WI38 (cell line): ENCODE measurements around the gene ARHGAP32.

ENCODE experiments used
- H3K4me3 ChIP-seq: 2 replicates; pipeline ENCODE4 v1.5.1; 2011; ENCODE audit warnings: low read depth, mild to moderate bottlenecking, control low read depth, low read length
- TF ChIP-seq, protein P1 (sequence below): IDR thresholded peaks from 2 replicates; pipeline ENCODE4 v1.5.1; 2012; ENCODE audit warnings: low read depth, mild to moderate bottlenecking, control low read depth, low read length

The ARHGAP32 gene

DNA sequence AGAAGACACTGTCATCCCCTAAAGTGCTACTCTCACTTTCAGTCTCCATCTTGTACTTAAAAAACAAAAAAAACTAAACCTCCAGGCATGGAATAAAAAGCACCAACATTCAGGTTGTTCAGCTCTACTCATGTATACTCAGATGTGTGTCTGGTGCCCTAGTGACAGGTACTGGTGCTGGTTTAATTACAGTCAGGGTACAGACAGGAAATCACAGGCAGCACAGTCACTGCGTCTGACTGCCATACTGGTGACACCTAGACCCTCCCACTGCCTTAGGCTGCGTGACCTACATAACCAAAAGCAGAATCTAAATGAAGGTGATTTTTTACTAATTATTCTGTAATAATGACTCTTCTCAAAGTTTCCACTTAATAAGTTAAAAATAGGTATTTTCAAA, at the start of gene ARHGAP32:
Gene ARHGAP32, minus strand, starts transcription at position 176 of the 400 bp plus-strand sequence. Its CDS starts 127 bp downstream, at position 49.
- TF ChIP-seq, protein P1, sequence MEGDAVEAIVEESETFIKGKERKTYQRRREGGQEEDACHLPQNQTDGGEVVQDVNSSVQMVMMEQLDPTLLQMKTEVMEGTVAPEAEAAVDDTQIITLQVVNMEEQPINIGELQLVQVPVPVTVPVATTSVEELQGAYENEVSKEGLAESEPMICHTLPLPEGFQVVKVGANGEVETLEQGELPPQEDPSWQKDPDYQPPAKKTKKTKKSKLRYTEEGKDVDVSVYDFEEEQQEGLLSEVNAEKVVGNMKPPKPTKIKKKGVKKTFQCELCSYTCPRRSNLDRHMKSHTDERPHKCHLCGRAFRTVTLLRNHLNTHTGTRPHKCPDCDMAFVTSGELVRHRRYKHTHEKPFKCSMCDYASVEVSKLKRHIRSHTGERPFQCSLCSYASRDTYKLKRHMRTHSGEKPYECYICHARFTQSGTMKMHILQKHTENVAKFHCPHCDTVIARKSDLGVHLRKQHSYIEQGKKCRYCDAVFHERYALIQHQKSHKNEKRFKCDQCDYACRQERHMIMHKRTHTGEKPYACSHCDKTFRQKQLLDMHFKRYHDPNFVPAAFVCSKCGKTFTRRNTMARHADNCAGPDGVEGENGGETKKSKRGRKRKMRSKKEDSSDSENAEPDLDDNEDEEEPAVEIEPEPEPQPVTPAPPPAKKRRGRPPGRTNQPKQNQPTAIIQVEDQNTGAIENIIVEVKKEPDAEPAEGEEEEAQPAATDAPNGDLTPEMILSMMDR: no peak
- H3K4me3 ChIP-seq: no peak within 1 kb of the TSS

- TF ChIP-seq, protein P1: no peak
- no peak overlapping the region for H3K4me3 ChIP-seq
These were observed 47.1 kb upstream of the ARHGAP32 start for GRCh38 chr11:129239207-129239606.

DNA sequence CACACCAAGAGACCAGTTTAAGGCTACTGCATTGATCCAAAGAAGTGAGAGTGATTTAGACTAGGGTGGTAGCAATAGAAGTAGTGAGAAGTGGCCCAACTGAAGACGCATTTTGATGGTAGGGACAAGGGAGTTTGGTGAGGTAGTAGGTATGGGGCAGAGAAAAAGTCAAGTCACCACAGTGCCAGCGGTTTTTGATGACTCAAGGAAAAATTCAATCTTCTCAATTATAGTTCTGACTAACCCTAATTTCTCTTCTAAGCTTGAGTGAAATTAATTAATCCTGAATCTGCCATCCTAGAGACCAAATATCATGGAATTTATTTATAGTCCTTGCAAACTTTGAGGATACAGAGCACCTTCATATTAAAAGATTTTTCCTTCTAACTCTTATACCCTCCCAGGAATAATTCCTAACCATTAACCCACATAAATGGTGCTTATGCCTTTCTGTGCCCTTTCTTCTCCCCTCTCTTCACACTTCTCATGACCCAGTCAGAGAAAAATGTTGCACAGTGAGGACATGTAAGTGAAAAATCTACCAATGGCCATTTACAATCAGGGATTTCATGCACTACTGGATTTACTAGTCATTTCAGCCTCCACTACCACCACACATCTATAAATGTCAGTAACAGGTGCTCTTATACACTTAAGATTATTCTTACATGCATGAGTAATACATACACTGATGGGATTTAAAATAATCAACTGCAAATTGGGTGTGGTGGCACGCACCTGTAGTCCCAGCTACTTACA, 45.9 kb upstream of the ARHGAP32 start:
- TF ChIP-seq, protein P1: no peak

GRCh38 chr11:129237456-129237855, 45.3 kb upstream of the ARHGAP32 start:
- H3K4me3 ChIP-seq: no peak overlapping the region
- TF ChIP-seq, protein P1: no peak

More for the DNA sequence above, 45.9 kb upstream of the ARHGAP32 start:
- H3K4me3 ChIP-seq: no peak overlapping the region

DNA sequence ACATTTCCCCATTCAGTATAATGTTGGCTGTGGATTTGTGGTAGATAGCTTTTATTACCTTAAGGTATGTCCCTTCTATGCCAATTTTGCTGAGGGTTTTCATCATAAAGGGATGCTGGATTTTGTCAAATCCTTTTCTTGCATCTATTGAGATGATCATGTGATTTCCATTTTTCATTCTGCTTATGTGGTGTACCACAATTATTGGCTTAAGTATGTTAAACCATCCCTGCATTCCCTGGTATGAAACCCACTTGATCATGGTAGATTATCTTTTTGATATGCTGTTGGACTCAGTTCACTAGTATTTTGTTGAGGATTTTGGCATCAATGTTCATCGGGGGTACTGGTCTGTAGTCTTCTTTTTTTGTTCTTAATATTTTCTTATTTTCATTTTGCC, 44.7 kb upstream of the ARHGAP32 start:
- TF ChIP-seq, protein P1: no peak

GRCh38 chr11:129234978-129235377, 42.9 kb upstream of the ARHGAP32 start:
- H3K4me3 ChIP-seq: no peak overlapping the region
- TF ChIP-seq, protein P1: no peak

More for the DNA sequence above, 44.7 kb upstream of the ARHGAP32 start:
- no peak overlapping the region for H3K4me3 ChIP-seq

GRCh38 chr11:129230006-129230405, 37.9 kb upstream of the ARHGAP32 start:
- H3K4me3 ChIP-seq: no peak overlapping the region
- TF ChIP-seq, protein P1: no peak
